SK-N-SH (cell line): ENCODE measurements around the gene AIFM3. TPM values are rescaled to one million over a fixed set of nuclear protein-coding genes. Genes with fewer than 3 reads are reported as not detected.
A peak's percentile ranks its signal among the peaks of the same experiment; 100 is the strongest.

Experiments
- CTCF ChIA-PET: fragments of 300-600, 350-600 bp; formaldehyde crosslinking; extraction: SDS; loops from one replicate; lab custom pipeline; 2021; lab: Yijun Ruan, JAX
- POLR2A ChIA-PET: fragments of 350-600 bp; sonication (Branson Sonifier 250); formaldehyde crosslinking; extraction: SDS; loops from one replicate; lab custom pipeline; 2020; ENCODE audit warnings: antibody characterized with exemption, inconsistent platforms; lab: Yijun Ruan, JAX
- DNase-seq: peaks from one replicate; pipeline ENCODE4 v3.0.0; 2012
- H2AFZ ChIP-seq: fragments of 200-600 bp; sonication (generic); 2 replicates; pipeline ENCODE4 v1.8.1; 2016; ENCODE audit warnings: antibody characterized with exemption, mild to moderate bottlenecking, low read depth
- H3F3A ChIP-seq: fragments of 200-600 bp; sonication (generic); replicated peaks from 2 replicates; pipeline ENCODE3; 2016; ENCODE audit warnings: antibody characterized with exemption, mild to moderate bottlenecking; ENCODE audit not compliant: insufficient read depth
- H3K27ac ChIP-seq, 2 experiments: fragments of 200-500 bp in 1 of 2; fragments of 200-600 bp in 1 of 2; sonication (Bioruptor generic) in 1 of 2; sonication (generic), shearing (Covaris generic) in 1 of 2; 2 replicates each; pipeline versions ENCODE4 v1.5.1 to v1.6.1; 2014 to 2016; ENCODE audit warnings: low read depth in 2 of 2, inconsistent platforms in 1 of 2, low read length in 1 of 2, mild to moderate bottlenecking in 1 of 2, mixed read lengths in 1 of 2
- H3K27me3 ChIP-seq: fragments of 200-600 bp; sonication (generic), shearing (Covaris generic); 2 replicates; pipeline ENCODE4 v1.6.1; 2016; ENCODE audit warnings: mixed run types; ENCODE audit not compliant: insufficient read depth
- H3K36me3 ChIP-seq, 2 experiments: fragments of 200-500 bp in 1 of 2; fragments of 200-600 bp in 1 of 2; sonication (Bioruptor generic) in 1 of 2; sonication (generic) in 1 of 2; replicated peaks in 1 of 2; 2 replicates each; pipeline versions ENCODE3 to v1.5.1; 2014 to 2016; ENCODE audit warnings: low read length in 1 of 2, mild to moderate bottlenecking in 1 of 2; ENCODE audit not compliant: insufficient read depth in 2 of 2, control insufficient read depth in 1 of 2
- H3K4me1 ChIP-seq, 2 experiments: fragments of 200-500 bp in 1 of 2; fragments of 200-600 bp in 1 of 2; sonication (Bioruptor generic) in 1 of 2; sonication (generic), shearing (Covaris generic) in 1 of 2; 2 replicates each; pipeline versions ENCODE4 v1.5.1 to v1.6.1; 2014 to 2016; ENCODE audit warnings: low read depth in 1 of 2, low read length in 1 of 2, mixed run types in 1 of 2; ENCODE audit not compliant: insufficient read depth in 2 of 2, control insufficient read depth in 1 of 2
- H3K4me2 ChIP-seq: fragments of 200-600 bp; sonication (generic), shearing (Covaris generic); 2 replicates; pipeline ENCODE4 v1.6.1; 2017; ENCODE audit warnings: mixed run types
- H3K4me3 ChIP-seq, 2 experiments: fragments of 200-500 bp in 1 of 2; fragments of 200-600 bp in 1 of 2; sonication (Bioruptor generic) in 1 of 2; sonication (generic), shearing (Covaris generic) in 1 of 2; 2 replicates each; pipeline versions ENCODE4 v1.5.1 to v1.8.1; 2014 to 2016; ENCODE audit warnings: low read depth in 2 of 2, inconsistent platforms in 1 of 2, low read length in 1 of 2, mild to moderate bottlenecking in 1 of 2, mixed read lengths in 1 of 2, moderate library complexity in 1 of 2
- H3K79me2 ChIP-seq: fragments of 200-600 bp; sonication (generic); 2 replicates; pipeline ENCODE4 v1.8.1; 2017; ENCODE audit warnings: mild to moderate bottlenecking; ENCODE audit not compliant: insufficient read depth
- H3K9ac ChIP-seq: fragments of 200-600 bp; sonication (generic); 2 replicates; pipeline ENCODE4 v1.6.1; 2017; ENCODE audit warnings: mixed run types
- H3K9me2 ChIP-seq: fragments of 200-600 bp; sonication (generic); 2 replicates; pipeline ENCODE4 v1.6.1; 2017; ENCODE audit warnings: mixed run types
- H3K9me3 ChIP-seq: fragments of 200-600 bp; sonication (generic); 2 replicates; pipeline ENCODE4 v1.6.1; 2017; ENCODE audit warnings: mixed run types, mild to moderate bottlenecking, moderate library complexity
- H4K20me1 ChIP-seq: fragments of 200-600 bp; sonication (generic); 2 replicates; pipeline ENCODE4 v1.6.1; 2017; ENCODE audit warnings: mild to moderate bottlenecking, mixed run types; ENCODE audit not compliant: insufficient read depth
- ELF1 ChIP-seq: IDR thresholded peaks from 2 replicates; pipeline ENCODE4 v1.4.0; 2012
- EZH2phosphoT487 ChIP-seq: fragments of 200-600 bp; sonication (generic); IDR thresholded peaks from 2 replicates; pipeline ENCODE4 v1.6.1; 2017; ENCODE audit warnings: low read depth, mixed run types, mild to moderate bottlenecking, antibody characterized with exemption, moderate library complexity, borderline replicate concordance
- FOXM1 ChIP-seq: IDR thresholded peaks from 2 replicates; pipeline ENCODE4 v1.4.0; 2012; ENCODE audit warnings: low read depth, mild to moderate bottlenecking
- GABPA ChIP-seq: IDR thresholded peaks from 2 replicates; pipeline ENCODE4 v1.4.0; 2012; ENCODE audit warnings: low read depth, mild to moderate bottlenecking
- GATA2 ChIP-seq: sonication (generic); formaldehyde crosslinking; IDR thresholded peaks from 2 replicates; pipeline ENCODE4 v1.5.0; 2020; ENCODE audit warnings: mild to moderate bottlenecking, missing genetic modification reagents
- IRF3 ChIP-seq: fragments of 150-350 bp; IDR thresholded peaks from 2 replicates; pipeline ENCODE4 v1.6.1; 2016; ENCODE audit warnings: mild to moderate bottlenecking, low read depth, low read length
- MAX ChIP-seq: IDR thresholded peaks from 2 replicates; pipeline ENCODE4 v1.4.0; 2012; ENCODE audit warnings: low read depth
- MEF2A ChIP-seq: IDR thresholded peaks from 2 replicates; pipeline ENCODE4 v1.4.0; 2012; ENCODE audit warnings: low read depth, borderline replicate concordance
- PBX3 ChIP-seq: IDR thresholded peaks from 2 replicates; pipeline ENCODE4; 2012
- RAD21 ChIP-seq: IDR thresholded peaks from 2 replicates; pipeline ENCODE4 v1.6.1; 2012; ENCODE audit warnings: mild to moderate bottlenecking, low read length
- RFX5 ChIP-seq: IDR thresholded peaks from 2 replicates; pipeline ENCODE4 v1.6.1; 2012; ENCODE audit warnings: mild to moderate bottlenecking, improper control_type of control experiment, low read length
- RXRA ChIP-seq: IDR thresholded peaks from 2 replicates; pipeline ENCODE4 v1.4.0; 2012; ENCODE audit warnings: low read depth, mild to moderate bottlenecking, borderline replicate concordance
- SMC3 ChIP-seq: IDR thresholded peaks from 2 replicates; pipeline ENCODE4 v1.6.1; 2012; ENCODE audit warnings: low read depth, low read length, improper control_type of control experiment
- TAF1 ChIP-seq: IDR thresholded peaks from 2 replicates; pipeline ENCODE4 v1.6.1; 2012; ENCODE audit warnings: low read depth, mild to moderate bottlenecking, low read length, moderate library complexity, borderline replicate concordance
- USF1 ChIP-seq: IDR thresholded peaks from 2 replicates; pipeline ENCODE4 v1.4.0; 2012; ENCODE audit warnings: low read depth, borderline replicate concordance
- WGBS: methylation state at CpG from one replicate; pipeline ENCODE4 v1.1.6; 2017; ENCODE audit warnings: low lambda C conversion rate; 5-methylcytosine and 5-hydroxymethylcytosine counted together
- polyA plus RNA-seq, 3 experiments: library from polyadenylated mRNA; depleted of rRNA; stranded (reverse); fragments of >200 nt; gene quantifications; 2 replicates each; pipeline ENCODE4 v1.2.3, GENCODE V29; 2012

AIFM3 gene
- polyA plus RNA-seq, 1 of the 3 experiments (the other 2 are of a cell fraction), result 1.7 TPM

- CTCF ChIA-PET, result interaction anchor here (1.1 to 1.3 kb wide), 3 partner anchors 87 to 632 kb away, joined by 3 to 5 read pairs (median 3); no protein-coding TSS in a partner anchor
- peak overlapping the region; percentile 76 to 78; a peak in 3 of 4 replicates for H3K4me3 ChIP-seq
- peak overlapping the region; percentile 42 for H3K9ac ChIP-seq
These were observed 48.5 kb downstream of the AIFM3 start for GRCh38 chr22:21015466-21016006.

More at GRCh38 chr22:21015466-21016006, 48.5 kb downstream of the AIFM3 start:
- Histone ChIP-seq H3K4me2 (peak overlapping the region; percentile 95), H3K27me3 (no peaks in the 10 kb centered on the region), H3K4me1 (peaks cover 15 to 49% of the 10 kb centered on the region in 2 experiments; a peak in 3 of 4 replicates), H3K79me2 (peaks cover 7% of the 10 kb centered on the region; the same call in 1 of the 2 replicates), H3K9me2 (no peaks in the 10 kb centered on the region), H3K9me3 (no peaks in the 10 kb centered on the region), H3K27ac (peak overlapping the region; percentile 71 to 97; a peak in 3 of 4 replicates), H3K36me3 (no peaks in the 10 kb centered on the region), H4K20me1 (no peaks in the 10 kb centered on the region), H2AFZ (no peak overlapping the region; the same call in 1 of the 2 replicates), H3F3A (peaks cover 5% of the 10 kb centered on the region)
- WGBS, result 64% methylated on average over 10 of the region's 10 CpGs
- POLR2A ChIA-PET, result interaction anchor here (1.1 to 4.0 kb wide), 9 partner anchors 12 to 593 kb away, joined by 3 to 34 read pairs (median 5); partner anchors contain the start of genes LRRC74B, LZTR1 and THAP7
- TF ChIP-seq RAD21 (no peak), EZH2phosphoT487 (no peak), GATA2 (CRISPR knock-in tag) (no peak), RXRA (no peak), TAF1 (no peak), FOXM1 (no peak), MAX (no peak), MEF2A (no peak), GABPA (no peak), ELF1 (no peak), IRF3 (no peak), RFX5 (no peak), SMC3 (no peak), USF1 (no peak), PBX3 (no peak)
- peak; percentile 49 for DNase-seq
